GM23338 (cell line): ENCODE data around the gene SCART1. TPM values are rescaled to one million over a fixed set of nuclear protein-coding genes. Genes with fewer than 3 reads are reported as not detected.
"Not testable (repeated sequence)": the region's sequence is repeated elsewhere in the genome, so short reads cannot be mapped to it uniquely, and the experiment has no call there.

ENCODE experiments used
- ATAC-seq: fragments of 200-7000 bp; cut with Tn5 transposase; 3 replicates; pipeline ENCODE4 v1.9.1; 2020
- DNase-seq: peaks from one replicate; pipeline ENCODE4 v3.0.0-alpha.2; 2015; ENCODE audit warnings: low spot score
- H2AFZ ChIP-seq: fragments of 200-600 bp; sonication (generic); 2 replicates; pipeline ENCODE4 v1.8.0; 2016; ENCODE audit warnings: antibody characterized with exemption, mild to moderate bottlenecking, moderate library complexity
- H3F3A ChIP-seq: fragments of 200-600 bp; sonication (generic); replicated peaks from 2 replicates; pipeline ENCODE4 v1.8.0; 2017; ENCODE audit warnings: antibody characterized with exemption, mixed run types, low read depth
- H3K27ac ChIP-seq: fragments of 200-600 bp; sonication (generic); 2 replicates; pipeline ENCODE4 v1.6.1; 2016; ENCODE audit warnings: low read depth
- H3K27me3 ChIP-seq: fragments of 200-600 bp; sonication (generic); 2 replicates; pipeline ENCODE4 v1.8.0; 2016; ENCODE audit warnings: mild to moderate bottlenecking, mixed run types, moderate library complexity; ENCODE audit not compliant: insufficient read depth
- H3K36me3 ChIP-seq: fragments of 200-600 bp; sonication (generic); 2 replicates; pipeline ENCODE4 v1.8.0; 2016; ENCODE audit warnings: mild to moderate bottlenecking; ENCODE audit not compliant: insufficient read depth
- H3K4me1 ChIP-seq: fragments of 200-600 bp; sonication (generic); 2 replicates; pipeline ENCODE4 v1.8.0; 2016; ENCODE audit warnings: mild to moderate bottlenecking, moderate library complexity; ENCODE audit not compliant: insufficient read depth
- H3K4me2 ChIP-seq: fragments of 200-600 bp; sonication (generic); 2 replicates; pipeline ENCODE4 v1.7.1; 2017; ENCODE audit warnings: mixed run types
- H3K4me3 ChIP-seq: fragments of 200-600 bp; sonication (generic); 2 replicates; pipeline ENCODE4 v1.6.1; 2016; ENCODE audit warnings: mixed run types
- H3K79me2 ChIP-seq: fragments of 200-600 bp; sonication (generic); replicated peaks from 2 replicates; pipeline ENCODE4 v1.8.0; 2017; ENCODE audit warnings: mild to moderate bottlenecking; ENCODE audit not compliant: insufficient read depth
- H3K9me2 ChIP-seq: fragments of 200-600 bp; sonication (generic); 2 replicates; pipeline ENCODE4 v1.8.0; 2017; ENCODE audit not compliant: insufficient read depth
- H4K20me1 ChIP-seq: fragments of 200-600 bp; sonication (generic); replicated peaks from 2 replicates; pipeline ENCODE4 v1.8.0; 2017; ENCODE audit warnings: mild to moderate bottlenecking; ENCODE audit not compliant: insufficient read depth
- H3K27ac Mint-ChIP-seq: 2 replicates; pipeline ENCODE4 v1.8.0; 2020; ENCODE audit warnings: inconsistent platforms, mild to moderate bottlenecking, moderate library complexity, mixed read lengths
- H3K27me3 Mint-ChIP-seq: 3 replicates; pipeline ENCODE4 v1.8.0; 2022; ENCODE audit warnings: low read depth, mild to moderate bottlenecking, moderate library complexity, mixed read lengths, inconsistent platforms; ENCODE audit not compliant: insufficient read depth, poor library complexity
- H3K36me3 Mint-ChIP-seq: 3 replicates; pipeline ENCODE4 v1.8.0; 2021; ENCODE audit warnings: low read depth, mild to moderate bottlenecking, inconsistent platforms, moderate library complexity, mixed read lengths
- H3K4me1 Mint-ChIP-seq: 3 replicates; pipeline ENCODE4 v1.8.0; 2020; ENCODE audit warnings: mild to moderate bottlenecking, inconsistent platforms, mixed read lengths
- H3K4me3 Mint-ChIP-seq: 3 replicates; pipeline ENCODE4 v1.8.0; 2021; ENCODE audit warnings: moderate library complexity, mild to moderate bottlenecking, inconsistent platforms, mixed read lengths
- H3K9me3 Mint-ChIP-seq: 3 replicates; pipeline ENCODE4 v1.8.0; 2020; ENCODE audit warnings: moderate library complexity, mild to moderate bottlenecking, inconsistent platforms, mixed read lengths
- CTCF ChIP-seq, 2 experiments: fragments of 200-600 bp in 1 of 2; sonication (generic) in 1 of 2; conservative IDR thresholded peaks; 2 replicates each; pipeline versions ENCODE4 v1.5.1 to v1.6.1; 2016 to 2017; ENCODE audit warnings: antibody characterized with exemption in 2 of 2, low read depth in 2 of 2, mild to moderate bottlenecking in 2 of 2, moderate library complexity in 1 of 2
- NANOG ChIP-seq: IDR thresholded peaks from 2 replicates; pipeline ENCODE4 v1.6.1; 2016; ENCODE audit warnings: antibody characterized with exemption, borderline replicate concordance
- POLR2AphosphoS5 ChIP-seq: IDR thresholded peaks from 2 replicates; pipeline ENCODE4 v1.6.1; 2016; ENCODE audit warnings: antibody characterized with exemption, low read depth
- STAT1 ChIP-seq: IDR thresholded peaks from one replicate; pipeline ENCODE4 v1.6.1; 2016; ENCODE audit warnings: antibody characterized with exemption; ENCODE audit not compliant: unreplicated experiment
- ZNF114 ChIP-seq: fragments of 250-450 bp; sonication (Bioruptor Pico); IDR thresholded peaks from 2 replicates; pipeline ENCODE4 v1.5.0; 2020; ENCODE audit warnings: mild to moderate bottlenecking, moderate library complexity
- ZNF331 ChIP-seq: fragments of 250-450 bp; sonication (Bioruptor Pico); IDR thresholded peaks from 2 replicates; pipeline ENCODE4 v1.5.0; 2020; ENCODE audit warnings: low read depth, mild to moderate bottlenecking, moderate library complexity
- polyA plus RNA-seq: library from polyadenylated mRNA; unstranded; fragments of >200 nt; fragmentation: Nextera tagmentation; extraction: Ambion mirVana; gene quantifications from 2 replicates; pipeline ENCODE4 v1.2.1, GENCODE V29; 2016
- total RNA-seq: library from RNA; depleted of rRNA; stranded (reverse); fragments of >200 nt; shearing (Covaris generic); gene quantifications from 2 replicates; pipeline ENCODE4 v1.2.3, GENCODE V29; 2014
- TF ChIP-seq, protein P1 (sequence below): IDR thresholded peaks from one replicate; pipeline ENCODE4 v1.6.1; 2018; ENCODE audit warnings: antibody characterized with exemption; ENCODE audit not compliant: unreplicated experiment
- TF ChIP-seq, protein P2 (sequence below): fragments of 250-450 bp; sonication (Bioruptor Pico); IDR thresholded peaks from 2 replicates; pipeline ENCODE4 v1.5.0; 2020; ENCODE audit warnings: mild to moderate bottlenecking, moderate library complexity
- TF ChIP-seq, protein P3 (sequence below): IDR thresholded peaks from 2 replicates; pipeline ENCODE4 v1.6.1; 2016; ENCODE audit warnings: antibody characterized with exemption

SCART1 gene
- total and polyA plus RNA-seq, 2 experiments from 2014 or later = 0.59 TPM; not detected in 1

GRCh38 chr10:133440633-133441285, 13.0 kb upstream of the SCART1 start:
- ATAC-seq (no peak), DNase-seq (no peak)
- Histone ChIP-seq H3F3A (no peaks in the 10 kb centered on the region), H3K36me3 (no peaks in the 10 kb centered on the region), H2AFZ (no peak overlapping the region), H3K4me1 (no peaks in the 10 kb centered on the region), H3K79me2 (no peaks in the 10 kb centered on the region), H3K27ac (no peak overlapping the region), H3K4me2 (no peak overlapping the region), H3K27me3 (no peaks in the 10 kb centered on the region), H3K9me2 (no peaks in the 10 kb centered on the region), H4K20me1 (no peaks in the 10 kb centered on the region), H3K4me3 (no peak overlapping the region)
- Mint-ChIP-seq H3K36me3 (peaks cover 25% of the 10 kb centered on the region), H3K27ac (no peak overlapping the region), H3K4me3 (no peak overlapping the region), H3K9me3 (peaks cover 87% of the 10 kb centered on the region), H3K4me1 (no peaks in the 10 kb centered on the region), H3K27me3 (peaks cover 3% of the 10 kb centered on the region)
- TF ChIP-seq ZNF114 (CRISPR knock-in tag) (no peak), ZNF331 (no peak), NANOG (no peak), STAT1 (no peak), CTCF (conservative IDR thresholded peaks at IDR 0.05; ENCODE audit: low read depth in 2 of 2) (no peak), POLR2AphosphoS5 (no peak)
- TF ChIP-seq, protein P1, sequence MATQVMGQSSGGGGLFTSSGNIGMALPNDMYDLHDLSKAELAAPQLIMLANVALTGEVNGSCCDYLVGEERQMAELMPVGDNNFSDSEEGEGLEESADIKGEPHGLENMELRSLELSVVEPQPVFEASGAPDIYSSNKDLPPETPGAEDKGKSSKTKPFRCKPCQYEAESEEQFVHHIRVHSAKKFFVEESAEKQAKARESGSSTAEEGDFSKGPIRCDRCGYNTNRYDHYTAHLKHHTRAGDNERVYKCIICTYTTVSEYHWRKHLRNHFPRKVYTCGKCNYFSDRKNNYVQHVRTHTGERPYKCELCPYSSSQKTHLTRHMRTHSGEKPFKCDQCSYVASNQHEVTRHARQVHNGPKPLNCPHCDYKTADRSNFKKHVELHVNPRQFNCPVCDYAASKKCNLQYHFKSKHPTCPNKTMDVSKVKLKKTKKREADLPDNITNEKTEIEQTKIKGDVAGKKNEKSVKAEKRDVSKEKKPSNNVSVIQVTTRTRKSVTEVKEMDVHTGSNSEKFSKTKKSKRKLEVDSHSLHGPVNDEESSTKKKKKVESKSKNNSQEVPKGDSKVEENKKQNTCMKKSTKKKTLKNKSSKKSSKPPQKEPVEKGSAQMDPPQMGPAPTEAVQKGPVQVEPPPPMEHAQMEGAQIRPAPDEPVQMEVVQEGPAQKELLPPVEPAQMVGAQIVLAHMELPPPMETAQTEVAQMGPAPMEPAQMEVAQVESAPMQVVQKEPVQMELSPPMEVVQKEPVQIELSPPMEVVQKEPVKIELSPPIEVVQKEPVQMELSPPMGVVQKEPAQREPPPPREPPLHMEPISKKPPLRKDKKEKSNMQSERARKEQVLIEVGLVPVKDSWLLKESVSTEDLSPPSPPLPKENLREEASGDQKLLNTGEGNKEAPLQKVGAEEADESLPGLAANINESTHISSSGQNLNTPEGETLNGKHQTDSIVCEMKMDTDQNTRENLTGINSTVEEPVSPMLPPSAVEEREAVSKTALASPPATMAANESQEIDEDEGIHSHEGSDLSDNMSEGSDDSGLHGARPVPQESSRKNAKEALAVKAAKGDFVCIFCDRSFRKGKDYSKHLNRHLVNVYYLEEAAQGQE = no peak
- TF ChIP-seq, protein P2, sequence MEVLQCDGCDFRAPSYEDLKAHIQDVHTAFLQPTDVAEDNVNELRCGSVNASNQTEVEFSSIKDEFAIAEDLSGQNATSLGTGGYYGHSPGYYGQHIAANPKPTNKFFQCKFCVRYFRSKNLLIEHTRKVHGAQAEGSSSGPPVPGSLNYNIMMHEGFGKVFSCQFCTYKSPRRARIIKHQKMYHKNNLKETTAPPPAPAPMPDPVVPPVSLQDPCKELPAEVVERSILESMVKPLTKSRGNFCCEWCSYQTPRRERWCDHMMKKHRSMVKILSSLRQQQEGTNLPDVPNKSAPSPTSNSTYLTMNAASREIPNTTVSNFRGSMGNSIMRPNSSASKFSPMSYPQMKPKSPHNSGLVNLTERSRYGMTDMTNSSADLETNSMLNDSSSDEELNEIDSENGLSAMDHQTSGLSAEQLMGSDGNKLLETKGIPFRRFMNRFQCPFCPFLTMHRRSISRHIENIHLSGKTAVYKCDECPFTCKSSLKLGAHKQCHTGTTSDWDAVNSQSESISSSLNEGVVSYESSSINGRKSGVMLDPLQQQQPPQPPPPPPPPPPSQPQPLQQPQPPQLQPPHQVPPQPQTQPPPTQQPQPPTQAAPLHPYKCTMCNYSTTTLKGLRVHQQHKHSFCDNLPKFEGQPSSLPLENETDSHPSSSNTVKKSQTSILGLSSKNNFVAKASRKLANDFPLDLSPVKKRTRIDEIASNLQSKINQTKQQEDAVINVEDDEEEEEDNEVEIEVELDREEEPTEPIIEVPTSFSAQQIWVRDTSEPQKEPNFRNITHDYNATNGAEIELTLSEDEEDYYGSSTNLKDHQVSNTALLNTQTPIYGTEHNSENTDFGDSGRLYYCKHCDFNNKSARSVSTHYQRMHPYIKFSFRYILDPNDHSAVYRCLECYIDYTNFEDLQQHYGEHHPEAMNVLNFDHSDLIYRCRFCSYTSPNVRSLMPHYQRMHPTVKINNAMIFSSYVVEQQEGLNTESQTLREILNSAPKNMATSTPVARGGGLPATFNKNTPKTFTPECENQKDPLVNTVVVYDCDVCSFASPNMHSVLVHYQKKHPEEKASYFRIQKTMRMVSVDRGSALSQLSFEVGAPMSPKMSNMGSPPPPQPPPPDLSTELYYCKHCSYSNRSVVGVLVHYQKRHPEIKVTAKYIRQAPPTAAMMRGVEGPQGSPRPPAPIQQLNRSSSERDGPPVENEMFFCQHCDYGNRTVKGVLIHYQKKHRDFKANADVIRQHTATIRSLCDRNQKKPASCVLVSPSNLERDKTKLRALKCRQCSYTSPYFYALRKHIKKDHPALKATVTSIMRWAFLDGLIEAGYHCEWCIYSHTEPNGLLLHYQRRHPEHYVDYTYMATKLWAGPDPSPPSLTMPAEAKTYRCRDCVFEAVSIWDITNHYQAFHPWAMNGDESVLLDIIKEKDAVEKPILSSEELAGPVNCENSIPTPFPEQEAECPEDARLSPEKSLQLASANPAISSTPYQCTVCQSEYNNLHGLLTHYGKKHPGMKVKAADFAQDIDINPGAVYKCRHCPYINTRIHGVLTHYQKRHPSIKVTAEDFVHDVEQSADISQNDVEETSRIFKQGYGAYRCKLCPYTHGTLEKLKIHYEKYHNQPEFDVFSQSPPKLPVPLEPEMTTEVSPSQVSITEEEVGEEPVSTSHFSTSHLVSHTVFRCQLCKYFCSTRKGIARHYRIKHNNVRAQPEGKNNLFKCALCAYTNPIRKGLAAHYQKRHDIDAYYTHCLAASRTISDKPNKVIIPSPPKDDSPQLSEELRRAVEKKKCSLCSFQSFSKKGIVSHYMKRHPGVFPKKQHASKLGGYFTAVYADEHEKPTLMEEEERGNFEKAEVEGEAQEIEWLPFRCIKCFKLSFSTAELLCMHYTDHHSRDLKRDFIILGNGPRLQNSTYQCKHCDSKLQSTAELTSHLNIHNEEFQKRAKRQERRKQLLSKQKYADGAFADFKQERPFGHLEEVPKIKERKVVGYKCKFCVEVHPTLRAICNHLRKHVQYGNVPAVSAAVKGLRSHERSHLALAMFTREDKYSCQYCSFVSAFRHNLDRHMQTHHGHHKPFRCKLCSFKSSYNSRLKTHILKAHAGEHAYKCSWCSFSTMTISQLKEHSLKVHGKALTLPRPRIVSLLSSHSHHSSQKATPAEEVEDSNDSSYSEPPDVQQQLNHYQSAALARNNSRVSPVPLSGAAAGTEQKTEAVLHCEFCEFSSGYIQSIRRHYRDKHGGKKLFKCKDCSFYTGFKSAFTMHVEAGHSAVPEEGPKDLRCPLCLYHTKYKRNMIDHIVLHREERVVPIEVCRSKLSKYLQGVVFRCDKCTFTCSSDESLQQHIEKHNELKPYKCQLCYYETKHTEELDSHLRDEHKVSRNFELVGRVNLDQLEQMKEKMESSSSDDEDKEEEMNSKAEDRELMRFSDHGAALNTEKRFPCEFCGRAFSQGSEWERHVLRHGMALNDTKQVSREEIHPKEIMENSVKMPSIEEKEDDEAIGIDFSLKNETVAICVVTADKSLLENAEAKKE (CRISPR knock-in tag) = no peak
- TF ChIP-seq, protein P3, sequence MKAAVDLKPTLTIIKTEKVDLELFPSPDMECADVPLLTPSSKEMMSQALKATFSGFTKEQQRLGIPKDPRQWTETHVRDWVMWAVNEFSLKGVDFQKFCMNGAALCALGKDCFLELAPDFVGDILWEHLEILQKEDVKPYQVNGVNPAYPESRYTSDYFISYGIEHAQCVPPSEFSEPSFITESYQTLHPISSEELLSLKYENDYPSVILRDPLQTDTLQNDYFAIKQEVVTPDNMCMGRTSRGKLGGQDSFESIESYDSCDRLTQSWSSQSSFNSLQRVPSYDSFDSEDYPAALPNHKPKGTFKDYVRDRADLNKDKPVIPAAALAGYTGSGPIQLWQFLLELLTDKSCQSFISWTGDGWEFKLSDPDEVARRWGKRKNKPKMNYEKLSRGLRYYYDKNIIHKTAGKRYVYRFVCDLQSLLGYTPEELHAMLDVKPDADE = no peak

DNA sequence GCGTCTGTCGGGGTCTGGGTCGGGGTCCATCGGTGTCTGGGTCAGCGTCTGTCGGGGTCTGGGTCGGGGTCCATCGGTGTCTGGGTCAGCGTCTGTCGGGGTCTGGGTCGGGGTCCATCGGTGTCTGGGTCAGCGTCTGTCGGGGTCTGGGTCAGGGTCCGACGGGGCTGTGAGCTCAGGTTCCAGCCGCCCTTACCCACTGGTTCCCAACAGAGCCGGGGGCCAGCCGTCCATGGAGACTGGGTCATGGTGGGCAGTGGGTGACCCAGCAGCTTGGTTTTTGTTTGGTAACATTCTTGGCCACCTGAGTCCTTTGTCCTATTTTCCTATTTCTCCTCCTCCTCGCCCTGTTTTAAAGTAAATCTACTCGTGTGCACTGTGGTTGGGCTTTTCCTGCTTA, 12.4 kb upstream of the SCART1 start:
- H3K9me2 ChIP-seq, H3K4me1 ChIP-seq, DNase-seq, H3K79me2 ChIP-seq, H3K4me1 Mint-ChIP-seq, H3K4me3 Mint-ChIP-seq, H3K36me3 ChIP-seq, H3K4me2 ChIP-seq, H3F3A ChIP-seq, ATAC-seq, H2AFZ ChIP-seq, H3K27ac Mint-ChIP-seq, H4K20me1 ChIP-seq, H3K27ac ChIP-seq, H3K27me3 ChIP-seq, H3K27me3 Mint-ChIP-seq, H3K4me3 ChIP-seq: not testable (repeated sequence)
- H3K36me3 Mint-ChIP-seq = peaks cover 25% of the 10 kb centered on the region
- peaks cover 84% of the 10 kb centered on the region for H3K9me3 Mint-ChIP-seq
